ENCODE measurements around the gene PARD3. TPM values are rescaled to one million over a fixed set of nuclear protein-coding genes. Genes with fewer than 3 reads are reported as not detected.

Gene PARD3
- total RNA-seq, 3 donors from 2014 or later = 39.5 to 87.9 (median 47.0) TPM

- peak; percentile 3 for ATAC-seq
- Histone ChIP-seq H3K9me3 (no peaks in the 10 kb centered on the region), H3K36me3 (ENCODE audit: low read depth) (no peaks in the 10 kb centered on the region), H3K4me1 (ENCODE audit: low read depth) (peaks cover 11% of the 10 kb centered on the region), H3K4me3 (no peak overlapping the region)
- TF ChIP-seq CTCF (IDR thresholded peaks at IDR 0.05) = no peak
- no peak for DNase-seq
- intact Hi-C loops (cut with DNase I, micrococcal nuclease) = no loop called here
Observed at GRCh38 chr10:34641913-34642558, 173.1 kb downstream of the PARD3 start.

- H3K36me3 ChIP-seq (ENCODE audit: low read depth) = no peaks in the 10 kb centered on the region
- DNase-seq = no peak
- peaks cover 11% of the 10 kb centered on the region for H3K4me1 ChIP-seq (ENCODE audit: low read depth)
- intact Hi-C loops (cut with DNase I, micrococcal nuclease) = no loop called here
- no peaks in the 10 kb centered on the region for H3K9me3 ChIP-seq
- no peak for TF ChIP-seq CTCF (IDR thresholded peaks at IDR 0.05)
- ATAC-seq = peak; percentile 65
- no peak overlapping the region for H3K4me3 ChIP-seq
Observed at GRCh38 chr10:34641147-34641912, 173.8 kb downstream of the PARD3 start.

- peak; percentile 66 to 84 (median 71) for DNase-seq
- Histone ChIP-seq H3K4me3 (no peak overlapping the region), H3K36me3 (ENCODE audit: low read depth) (no peaks in the 10 kb centered on the region), H3K4me1 (ENCODE audit: low read depth) (peaks cover 11% of the 10 kb centered on the region), H3K9me3 (no peaks in the 10 kb centered on the region)
- intact Hi-C loops (cut with DNase I, micrococcal nuclease) = loop anchor here (5.0 kb wide), 1 partner anchor 1306 kb away; the partner anchor contains the start of gene NRP1 (in 2 of the 2)
- ATAC-seq = peak; percentile 84
- TF ChIP-seq CTCF (IDR thresholded peaks at IDR 0.05) = peak; percentile 85
Observed at GRCh38 chr10:34638406-34639054, 176.6 kb downstream of the PARD3 start.

GRCh38 chr10:34637418-34637911 lies 177.6 kb downstream of the PARD3 start:
- intact Hi-C loops (cut with DNase I, micrococcal nuclease) = loop anchor here (5.0 kb wide), 1 partner anchor 1305 kb away; the partner anchor contains the start of gene NRP1 (in 2 of the 2)

More at GRCh38 chr10:34637418-34637911, 177.6 kb downstream of the PARD3 start:
- ATAC-seq (peak; percentile 74), DNase-seq (peak in 2 of 3 donors; percentile 73 to 85)
- peak; percentile 88 for TF ChIP-seq CTCF (IDR thresholded peaks at IDR 0.05)
- Histone ChIP-seq H3K9me3 (no peaks in the 10 kb centered on the region), H3K36me3 (ENCODE audit: low read depth) (no peaks in the 10 kb centered on the region), H3K4me1 (ENCODE audit: low read depth) (peaks cover 11% of the 10 kb centered on the region), H3K4me3 (no peak overlapping the region)
